DND-41 (cell line): ENCODE results near the gene NKPD1.

Experiments used
- CTCF ChIP-seq: IDR thresholded peaks from 2 replicates; pipeline ENCODE4 v1.5.1; 2012; ENCODE audit warnings: borderline replicate concordance, low read length, moderate library complexity, mild to moderate bottlenecking; ENCODE audit not compliant: poor library complexity, severe bottlenecking; ENCODE audit errors: extremely low read depth
- EZH2 ChIP-seq: IDR thresholded peaks from 3 replicates; pipeline ENCODE4 v1.6.1; 2012; ENCODE audit warnings: borderline replicate concordance, low read depth, mild to moderate bottlenecking, moderate library complexity, low read length, inconsistent platforms; ENCODE audit not compliant: severe bottlenecking

- no peak for TF ChIP-seq CTCF
- TF ChIP-seq EZH2, result no peak
Measured at GRCh38 chr19:45177817-45178261, 17.1 kb upstream of the NKPD1 start, which contains the start of gene TRAPPC6A.
